Adrenal gland (tissue), 5 donors: ENCODE results near the gene FGD3.

Experiments
- POLR2A ChIP-seq, 2 donors: fragments of 450-650 bp; IDR thresholded peaks; one replicate each; pipeline ENCODE4 v1.6.1; 2017; ENCODE audit warnings: antibody characterized with exemption in 2 of 2, mild to moderate bottlenecking in 2 of 2, moderate library complexity in 1 of 2
- TF ChIP-seq, protein P1 (sequence below), 6 experiments: fragments of 450-650 bp in 4 of 6; fragments of 200-600 bp in 2 of 6; sonication (generic) in 1 of 6; IDR thresholded peaks; 1 replicate in 5 of 6; 2 replicates in 1 of 6; pipeline versions ENCODE4 v1.5.1 to v1.8.0; 2016 to 2021; ENCODE audit warnings: antibody characterized with exemption in 6 of 6, mild to moderate bottlenecking in 2 of 6, moderate library complexity in 1 of 6
- donor health status: DM: no; HTN: no; CAD: no.

DNA sequence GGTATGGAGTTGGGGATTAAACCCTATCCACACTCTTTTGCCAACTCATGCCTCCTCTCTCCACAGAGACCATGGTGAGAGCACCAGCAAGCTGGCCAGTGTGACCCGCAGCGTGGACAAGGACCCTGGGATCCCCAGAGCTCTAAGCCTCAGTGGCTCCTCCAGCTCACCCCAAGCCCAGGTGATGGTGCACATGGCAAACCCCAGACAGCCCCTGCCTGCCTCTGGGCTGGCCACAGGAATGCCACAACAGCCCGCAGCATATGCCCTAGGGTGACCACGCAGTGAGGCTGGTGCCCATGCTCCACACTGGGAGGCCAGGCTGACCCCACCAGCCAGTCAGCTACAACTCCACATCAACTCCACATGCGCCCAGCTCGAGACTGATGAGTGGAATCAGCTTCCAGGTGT, 137.2 kb downstream of the FGD3 start:
- TF ChIP-seq POLR2A (IDR thresholded peaks at IDR 0.05), result no peak
- TF ChIP-seq, protein P1, sequence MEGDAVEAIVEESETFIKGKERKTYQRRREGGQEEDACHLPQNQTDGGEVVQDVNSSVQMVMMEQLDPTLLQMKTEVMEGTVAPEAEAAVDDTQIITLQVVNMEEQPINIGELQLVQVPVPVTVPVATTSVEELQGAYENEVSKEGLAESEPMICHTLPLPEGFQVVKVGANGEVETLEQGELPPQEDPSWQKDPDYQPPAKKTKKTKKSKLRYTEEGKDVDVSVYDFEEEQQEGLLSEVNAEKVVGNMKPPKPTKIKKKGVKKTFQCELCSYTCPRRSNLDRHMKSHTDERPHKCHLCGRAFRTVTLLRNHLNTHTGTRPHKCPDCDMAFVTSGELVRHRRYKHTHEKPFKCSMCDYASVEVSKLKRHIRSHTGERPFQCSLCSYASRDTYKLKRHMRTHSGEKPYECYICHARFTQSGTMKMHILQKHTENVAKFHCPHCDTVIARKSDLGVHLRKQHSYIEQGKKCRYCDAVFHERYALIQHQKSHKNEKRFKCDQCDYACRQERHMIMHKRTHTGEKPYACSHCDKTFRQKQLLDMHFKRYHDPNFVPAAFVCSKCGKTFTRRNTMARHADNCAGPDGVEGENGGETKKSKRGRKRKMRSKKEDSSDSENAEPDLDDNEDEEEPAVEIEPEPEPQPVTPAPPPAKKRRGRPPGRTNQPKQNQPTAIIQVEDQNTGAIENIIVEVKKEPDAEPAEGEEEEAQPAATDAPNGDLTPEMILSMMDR (IDR thresholded peaks at IDR 0.05), result no peak
